NCI-H2196 (cell line): ENCODE results near the gene LONP1.
"Not testable (repeated sequence)": the region's sequence is repeated elsewhere in the genome, so short reads cannot be mapped to it uniquely, and the experiment has no call there.

Source experiments
- DNase-seq: peaks from one replicate; lab custom pipeline; 2025; ENCODE audit not compliant: unreplicated experiment; lab: John Stamatoyannopoulos, UW

The LONP1 gene

GRCh38 chr19:5694167-5694955 is 25.6 kb downstream of the LONP1 start:
- no peak for DNase-seq

GRCh38 chr19:5693195-5694166 is 26.5 kb downstream of the LONP1 start:
- no peak for DNase-seq

- DNase-seq, result no peak
These were observed 27.2 kb downstream of the LONP1 start for GRCh38 chr19:5692723-5693194.

GRCh38 chr19:5691822-5692722 is 27.9 kb downstream of the LONP1 start:
- DNase-seq, result no peak

GRCh38 chr19:5690955-5691821 is 28.8 kb downstream of the LONP1 start:
- peak; percentile 56 for DNase-seq

GRCh38 chr19:5690125-5690954 is 29.6 kb downstream of the LONP1 start, which contains the start of gene RPL36:
Gene RPL36 (plus strand): TSS chr19:5690295. CDS start chr19:5690508, 213 bp downstream.
- DNase-seq, result peak; percentile 97

GRCh38 chr19:5688262-5688881 is 31.6 kb downstream of the LONP1 start:
- DNase-seq, result not testable (repeated sequence)

GRCh38 chr19:5687360-5688198 is 32.4 kb downstream of the LONP1 start:
- no peak for DNase-seq

- peak; percentile 96 for DNase-seq
These were observed 33.1 kb downstream of the LONP1 start for GRCh38 chr19:5686647-5687359.

- DNase-seq, result no peak
These were observed 33.7 kb downstream of the LONP1 start for GRCh38 chr19:5686326-5686646.

- no peak for DNase-seq
These were observed 35.1 kb downstream of the LONP1 start for GRCh38 chr19:5684694-5685430.

- no peak for DNase-seq
These were observed 36.6 kb downstream of the LONP1 start for GRCh38 chr19:5683177-5683886.

GRCh38 chr19:5682107-5682482 is 37.9 kb downstream of the LONP1 start:
- DNase-seq, result no peak

- no peak for DNase-seq
These were observed 38.4 kb downstream of the LONP1 start for GRCh38 chr19:5681391-5682106.
